NCI-H510A treated with DMSO at 0.1 percent for 48 hours (cell line): Measurements from ENCODE around the gene PIH1D2.
"Not testable (repeated sequence)": the region's sequence is repeated elsewhere in the genome, so short reads cannot be mapped to it uniquely, and the experiment has no call there.

ENCODE experiments used
- DNase-seq: peaks from one replicate; lab custom pipeline; 2025; lab: John Stamatoyannopoulos, UW

PIH1D2 gene

GRCh38 chr11:112051768-112052167 lies 22.0 kb downstream of the PIH1D2 start:
- no peak for DNase-seq

- no peak for DNase-seq
These were observed 23.1 kb downstream of the PIH1D2 start for GRCh38 chr11:112050721-112051120.

GRCh38 chr11:112049777-112050176 lies 24.0 kb downstream of the PIH1D2 start:
- no peak for DNase-seq

DNA sequence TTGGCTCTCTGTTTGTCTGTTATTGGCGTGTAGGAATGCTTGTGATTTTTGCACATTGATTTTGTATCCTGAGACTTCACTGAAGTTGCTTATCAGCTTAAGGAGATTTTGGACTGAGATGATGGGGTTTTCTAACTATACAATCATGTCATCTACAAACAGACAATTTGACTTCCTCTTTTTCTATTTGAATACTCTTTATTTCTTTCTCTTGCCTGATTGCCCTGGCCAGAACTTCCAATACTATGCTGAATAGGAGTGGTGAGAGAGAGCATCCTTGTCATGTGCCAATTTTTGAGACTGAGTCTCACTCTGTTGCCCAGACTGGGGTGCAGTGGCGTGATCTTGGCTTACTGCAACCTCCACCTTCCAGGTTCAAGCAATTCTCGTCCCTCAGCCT lies 25.6 kb downstream of the PIH1D2 start:
- DNase-seq, result not testable (repeated sequence)

GRCh38 chr11:112046647-112047046 lies 27.2 kb downstream of the PIH1D2 start:
- DNase-seq, result not testable (repeated sequence)

DNA sequence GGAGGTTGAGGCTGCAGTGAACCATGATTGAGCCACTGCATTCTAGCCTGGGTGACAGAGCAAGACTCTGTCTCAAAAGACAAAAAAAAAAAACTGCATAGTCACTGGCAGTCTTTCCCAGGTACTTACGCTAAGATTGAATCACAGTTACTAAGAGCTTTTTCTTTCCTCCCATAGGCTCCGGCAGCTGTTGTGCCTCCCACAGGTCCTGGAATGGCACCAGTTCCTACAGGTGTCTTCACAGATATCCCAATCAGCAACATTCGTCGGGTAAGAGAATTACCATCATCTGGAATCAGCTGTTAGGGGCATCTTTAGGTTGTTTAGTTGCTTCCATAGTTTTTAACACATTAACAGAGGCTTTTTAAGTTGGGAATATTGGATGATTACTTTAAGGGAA lies 28.9 kb downstream of the PIH1D2 start:
- DNase-seq, result no peak

DNA sequence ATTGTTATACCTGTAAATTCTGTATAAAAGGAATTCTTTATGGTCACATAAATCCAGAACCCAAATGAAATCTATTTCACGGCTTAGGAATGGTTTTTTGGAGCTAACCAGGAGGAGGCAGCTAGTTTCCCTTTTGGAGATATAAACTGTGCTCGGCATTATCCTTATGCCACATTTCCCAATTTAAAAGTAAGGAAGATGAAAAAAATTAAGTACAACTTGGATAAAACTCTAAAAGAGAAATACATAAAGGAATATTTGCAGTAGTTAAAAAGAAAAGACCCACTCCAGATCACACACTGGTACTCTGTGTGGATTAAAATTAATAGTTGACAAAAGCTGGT lies 30.9 kb downstream of the PIH1D2 start:
- DNase-seq, result no peak

GRCh38 chr11:112042161-112042960 lies 31.5 kb downstream of the PIH1D2 start:
- no peak for DNase-seq

DNA sequence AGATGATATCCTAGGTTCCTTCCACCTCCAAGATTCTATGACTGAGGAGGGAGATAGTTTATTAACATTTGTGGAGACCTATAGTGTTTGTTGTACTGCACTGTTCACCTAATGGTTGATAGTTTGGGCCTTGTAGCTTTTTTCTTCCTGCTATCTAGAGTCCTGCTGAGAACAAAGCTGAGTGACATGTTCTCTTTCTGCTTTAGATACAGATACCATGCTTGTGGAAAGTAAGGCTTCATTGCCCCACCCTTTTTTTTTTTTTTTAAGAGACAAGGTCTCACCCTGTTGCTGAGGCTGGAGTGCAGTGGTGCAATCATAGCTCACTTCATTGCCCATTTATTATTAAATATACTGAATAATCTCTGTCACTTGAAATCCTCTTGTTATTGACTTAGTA lies 36.3 kb downstream of the PIH1D2 start:
- DNase-seq, result no peak

GRCh38 chr11:112033902-112034301 lies 39.9 kb downstream of the PIH1D2 start:
- DNase-seq, result no peak

GRCh38 chr11:112029460-112029859 lies 44.4 kb downstream of the PIH1D2 start:
- DNase-seq, result no peak

DNA sequence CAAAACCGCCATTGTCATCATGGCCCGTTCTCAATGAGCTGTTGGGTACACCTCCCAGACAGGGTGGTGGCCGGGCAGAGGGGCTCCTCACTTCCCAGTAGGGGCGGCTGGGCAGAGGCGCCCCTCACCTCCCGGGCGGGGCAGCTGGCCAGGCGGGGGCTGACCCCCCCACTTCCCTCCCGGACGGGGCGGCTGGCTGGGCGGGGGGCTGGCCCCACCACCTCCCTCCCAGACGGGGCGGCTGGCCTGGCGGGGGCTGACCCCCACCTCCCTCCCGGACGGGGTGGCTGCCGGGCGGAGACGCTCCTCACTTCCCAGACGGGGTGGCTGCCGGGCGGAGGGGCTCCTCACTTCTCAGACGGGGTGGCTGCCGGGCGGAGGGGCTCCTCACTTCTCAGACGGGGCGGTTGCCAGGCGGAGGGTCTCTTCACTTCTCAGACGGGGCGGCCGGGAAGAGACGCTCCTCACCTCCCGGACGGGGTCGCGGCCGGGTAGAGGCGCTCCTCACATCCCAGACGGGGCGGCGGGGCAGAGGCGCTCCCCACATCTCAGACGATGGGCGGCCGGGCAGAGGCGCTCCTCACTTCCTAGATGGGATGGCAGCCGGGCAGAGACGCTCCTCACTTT lies 46.9 kb downstream of the PIH1D2 start:
- not testable (repeated sequence) for DNase-seq

- no peak for DNase-seq
These were observed 48.1 kb downstream of the PIH1D2 start for GRCh38 chr11:112025707-112026106.

DNA sequence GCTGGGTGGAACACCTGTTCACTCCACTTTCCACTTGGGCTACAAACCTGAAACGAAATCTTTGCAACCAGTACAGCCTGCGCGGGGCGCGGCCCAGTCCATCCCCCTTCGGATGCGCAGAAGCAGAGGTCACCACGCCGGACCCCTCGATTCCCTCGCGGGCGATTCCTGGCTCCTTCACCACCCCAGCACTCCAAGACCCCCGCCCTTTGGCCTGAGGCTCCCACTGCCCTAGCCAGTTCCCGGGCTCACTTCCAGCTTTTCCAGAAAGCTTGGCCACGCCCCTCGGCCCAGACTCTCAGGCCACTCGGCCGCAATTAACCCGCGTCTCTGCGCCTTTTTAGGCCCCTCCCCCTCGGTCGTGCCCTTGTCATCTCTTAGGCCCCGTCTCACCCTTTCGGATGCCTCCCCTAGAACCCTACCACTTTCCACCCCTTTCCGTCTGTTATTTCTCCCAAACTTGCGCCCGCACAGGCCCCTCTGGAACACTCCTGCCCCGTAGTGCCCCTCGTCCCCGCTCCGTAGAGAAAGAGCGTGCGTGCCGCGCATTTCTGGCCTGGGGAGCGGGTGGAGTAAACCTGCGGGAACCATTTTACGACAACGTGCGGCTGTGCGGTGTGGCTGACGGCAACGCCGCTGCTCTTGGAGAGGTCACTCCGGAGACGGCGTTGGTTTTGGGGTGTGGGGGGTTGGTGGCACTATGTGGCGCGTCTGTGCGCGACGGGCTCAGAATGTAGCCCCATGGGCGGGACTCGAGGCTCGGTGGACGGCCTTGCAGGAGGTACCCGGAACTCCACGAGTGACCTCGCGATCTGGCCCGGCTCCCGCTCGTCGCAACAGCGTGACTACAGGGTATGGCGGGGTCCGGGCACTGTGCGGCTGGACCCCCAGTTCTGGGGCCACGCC lies 48.8 kb downstream of the PIH1D2 start, which contains the start of gene DLAT:
DLAT (plus strand) TSS at position 636 of the 906 bp plus-strand sequence; CDS start at position 701, 65 bp downstream.
- DNase-seq, result peak; percentile 91

- DNase-seq, result peak; percentile 67
These were observed 49.5 kb downstream of the PIH1D2 start for GRCh38 chr11:112024178-112024772.

GRCh38 chr11:112023104-112023503 lies 50.7 kb downstream of the PIH1D2 start:
- DNase-seq, result no peak

GRCh38 chr11:112019066-112019465 lies 54.8 kb downstream of the PIH1D2 start:
- DNase-seq, result no peak
